RWPE1 (cell line): ENCODE results near the gene CHST5.
"Not testable (repeated sequence)": the region's sequence is repeated elsewhere in the genome, so short reads cannot be mapped to it uniquely, and the experiment has no call there.

Experiments used
- CTCF ChIA-PET: fragments of 350-600 bp; sonication (Branson Sonifier 250); formaldehyde crosslinking; extraction: SDS; loops from one replicate; lab custom pipeline; 2021; lab: Yijun Ruan, JAX
- POLR2A ChIA-PET: fragments of 400-600 bp; formaldehyde crosslinking; extraction: SDS; loops from one replicate; lab custom pipeline; 2020; ENCODE audit warnings: antibody characterized with exemption; ENCODE audit not compliant: low non-redundant PET; lab: Yijun Ruan, JAX
- DNase-seq: peaks from one replicate; pipeline ENCODE4 v3.0.0; 2012; ENCODE audit warnings: low spot score
- H3K27ac ChIP-seq: fragments of 450-650 bp; 2 replicates; pipeline ENCODE4 v1.5.1; 2017
- CTCF ChIP-seq: fragments of 450-650 bp; conservative IDR thresholded peaks from 2 replicates; pipeline ENCODE4 v1.5.1; 2017; ENCODE audit warnings: low read depth, mild to moderate bottlenecking

CHST5 gene

GRCh38 chr16:75514296-75514695 lies 21.6 kb downstream of the CHST5 start:
- DNase-seq = no peak
- no peak overlapping the region for H3K27ac ChIP-seq
- POLR2A ChIA-PET = interaction anchor here (0.6 kb wide), 1 partner anchor 134 kb away, joined by 3 read pairs; no protein-coding TSS in a partner anchor
- TF ChIP-seq CTCF = no peak
- CTCF ChIA-PET = interaction anchor here (0.6 kb wide), 1 partner anchor 11 kb away, joined by 6 read pairs; no protein-coding TSS in a partner anchor

- peak overlapping the region; percentile 76 for H3K27ac ChIP-seq
- ChIA-PET POLR2A (interaction anchor here (0.8 kb wide), 1 partner anchor 9 kb away, joined by 3 read pairs; no protein-coding TSS in a partner anchor), CTCF (interaction anchor here (1.5 kb wide), 1 partner anchor 41 kb away, joined by 4 read pairs; no protein-coding TSS in a partner anchor)
- DNase-seq = peak; percentile 88
- no peak for TF ChIP-seq CTCF
Measured at GRCh38 chr16:75506574-75506973, 29.3 kb downstream of the CHST5 start.

- ChIA-PET POLR2A (interaction anchor here (0.6 to 0.8 kb wide), 2 partner anchors 10 to 11 kb away, joined by 3 to 4 read pairs; partner anchors contain the start of gene CHST6), CTCF (interaction anchor here (1.5 kb wide), 1 partner anchor 41 kb away, joined by 4 read pairs; no protein-coding TSS in a partner anchor)
- DNase-seq = no peak
- no peak for TF ChIP-seq CTCF
- no peak overlapping the region for H3K27ac ChIP-seq
Measured at GRCh38 chr16:75506107-75506506, 29.8 kb downstream of the CHST5 start.

- no peak for DNase-seq
- TF ChIP-seq CTCF = no peak
- H3K27ac ChIP-seq = no peak overlapping the region
- CTCF ChIA-PET = interaction anchor here (0.7 kb wide), 1 partner anchor 11 kb away, joined by 6 read pairs; no protein-coding TSS in a partner anchor
- POLR2A ChIA-PET = no interaction called here
Measured at GRCh38 chr16:75503801-75504200, 32.1 kb downstream of the CHST5 start.

GRCh38 chr16:75502916-75503605 lies 32.8 kb downstream of the CHST5 start:
- CTCF ChIA-PET = no interaction called here
- DNase-seq = peak; percentile 38
- no peak for TF ChIP-seq CTCF
- POLR2A ChIA-PET = no interaction called here
- peak overlapping the region; percentile 26; the same call in 1 of the 2 replicates for H3K27ac ChIP-seq

GRCh38 chr16:75501820-75502219 lies 34.1 kb downstream of the CHST5 start:
- CTCF ChIA-PET, POLR2A ChIA-PET: not testable (repeated sequence)
- peak; percentile 22 for DNase-seq

GRCh38 chr16:75501359-75501758 lies 34.5 kb downstream of the CHST5 start:
- ChIA-PET CTCF (interaction anchor here (0.6 kb wide), 1 partner anchor 29 kb away, joined by 3 read pairs; no protein-coding TSS in a partner anchor), POLR2A (no interaction called here)
- DNase-seq = no peak
- no peak for TF ChIP-seq CTCF
- H3K27ac ChIP-seq = no peak overlapping the region; the same call in 1 of the 2 replicates

More at GRCh38 chr16:75501820-75502219, 34.1 kb downstream of the CHST5 start:
- peak overlapping the region; percentile 56 for H3K27ac ChIP-seq

- POLR2A ChIA-PET, DNase-seq, CTCF ChIA-PET: not testable (repeated sequence)
- H3K27ac ChIP-seq = peak overlapping the region; percentile 52
Measured at GRCh38 chr16:75498605-75499322, 37.1 kb downstream of the CHST5 start.
